Muscle of leg (tissue), 11 donors: Measurements from ENCODE around the gene TRPM1. TPM values are rescaled to one million over a fixed set of nuclear protein-coding genes. Genes with fewer than 3 reads are reported as not detected.
A peak's percentile ranks its signal among the peaks of the same experiment; 100 is the strongest.

Source experiments
- DNase-seq: peaks from one replicate; pipeline ENCODE4 v3.0.0; 2013
- H3K27ac ChIP-seq: one replicate; pipeline ENCODE4 v1.5.1; 2013; ENCODE audit warnings: mild to moderate bottlenecking, low read length, control low read depth
- H3K27me3 ChIP-seq: one replicate; pipeline ENCODE4 v1.6.1; 2013; ENCODE audit warnings: low read length; ENCODE audit not compliant: control insufficient read depth, insufficient read depth
- H3K36me3 ChIP-seq: one replicate; pipeline ENCODE4 v1.6.1; 2013; ENCODE audit warnings: low read length; ENCODE audit not compliant: control insufficient read depth, insufficient read depth
- H3K4me1 ChIP-seq: one replicate; pipeline ENCODE4 v1.6.1; 2013; ENCODE audit warnings: low read length; ENCODE audit not compliant: control insufficient read depth, insufficient read depth
- H3K4me3 ChIP-seq: one replicate; pipeline ENCODE4 v1.5.1; 2013; ENCODE audit warnings: low read length, control low read depth
- H3K9me3 ChIP-seq: replicated peaks from 2 replicates; pipeline ENCODE4 v1.6.1; 2013; ENCODE audit warnings: low read depth, low read length; ENCODE audit not compliant: control insufficient read depth
- WGBS: methylation state at CpG from one replicate; pipeline ENCODE4 v1.1.5; 2013; ENCODE audit warnings: missing lambda C conversion rate; ENCODE audit not compliant: insufficient coverage; 5-methylcytosine and 5-hydroxymethylcytosine counted together
- polyA plus RNA-seq, 8 donors: library from polyadenylated mRNA; unstranded; fragments of 120-200 nt; gene quantifications; one replicate each; pipeline versions ENCODE4 v1.2.1 to v1.2.3, GENCODE V29; 2013; ENCODE audit warnings: inconsistent platforms in 1 of 8, low replicate concordance in 1 of 8; ENCODE audit not compliant: insufficient read length in 8 of 8, insufficient read depth in 1 of 8
- total RNA-seq: library from RNA; stranded (reverse); fragments of 120-200 nt; gene quantifications from one replicate; pipeline ENCODE4 v1.2.4, GENCODE V29; 2013

The TRPM1 gene
- total and polyA plus RNA-seq, 9 donors: 0.08 to 0.71 (median 0.37) TPM; not detected in 6

DNA sequence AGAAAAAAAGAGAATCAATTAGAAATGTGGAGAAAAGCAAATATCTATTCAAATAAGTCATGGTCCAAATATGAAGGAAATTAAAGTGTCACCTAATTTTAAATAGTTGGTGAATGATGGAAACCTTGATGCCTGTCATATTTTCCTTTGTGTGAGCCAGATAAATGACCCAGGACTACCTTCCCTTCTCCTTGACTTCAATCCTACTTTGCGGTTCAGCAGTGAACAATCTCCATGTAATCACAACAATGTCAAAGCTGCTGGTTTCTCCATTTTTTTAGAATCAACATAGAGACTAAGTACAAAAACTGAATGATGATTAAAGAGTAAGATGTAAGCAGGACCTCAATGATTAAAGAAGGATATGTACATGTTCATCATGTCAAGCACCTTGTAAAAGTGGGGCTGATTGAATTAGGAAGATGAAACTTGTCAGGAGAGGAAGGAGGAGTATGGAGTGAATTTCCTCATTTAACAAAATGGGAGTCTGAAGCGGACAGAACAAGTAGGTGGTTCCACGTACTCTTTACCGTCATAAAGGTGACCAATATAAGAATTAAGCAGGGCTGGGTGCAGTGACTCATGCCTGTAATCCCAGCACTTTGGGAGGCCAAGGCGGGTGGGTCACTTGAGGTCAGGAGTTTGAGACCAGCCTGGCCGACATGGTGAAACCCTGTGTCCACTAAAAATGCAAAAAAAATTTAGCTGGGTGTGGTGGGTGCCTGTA lies 43.1 kb downstream of the TRPM1 start:
- no peak for DNase-seq
- no peak overlapping the region for H3K4me3 ChIP-seq
- no peak overlapping the region for H3K27ac ChIP-seq
- 79% methylated on average over 3 of the region's 6 CpGs for WGBS
- H3K36me3 ChIP-seq: no peaks in the 10 kb centered on the region
- no peaks in the 10 kb centered on the region for H3K4me1 ChIP-seq
- no peaks in the 10 kb centered on the region for H3K27me3 ChIP-seq
- H3K9me3 ChIP-seq: peaks cover 3% of the 10 kb centered on the region

DNA sequence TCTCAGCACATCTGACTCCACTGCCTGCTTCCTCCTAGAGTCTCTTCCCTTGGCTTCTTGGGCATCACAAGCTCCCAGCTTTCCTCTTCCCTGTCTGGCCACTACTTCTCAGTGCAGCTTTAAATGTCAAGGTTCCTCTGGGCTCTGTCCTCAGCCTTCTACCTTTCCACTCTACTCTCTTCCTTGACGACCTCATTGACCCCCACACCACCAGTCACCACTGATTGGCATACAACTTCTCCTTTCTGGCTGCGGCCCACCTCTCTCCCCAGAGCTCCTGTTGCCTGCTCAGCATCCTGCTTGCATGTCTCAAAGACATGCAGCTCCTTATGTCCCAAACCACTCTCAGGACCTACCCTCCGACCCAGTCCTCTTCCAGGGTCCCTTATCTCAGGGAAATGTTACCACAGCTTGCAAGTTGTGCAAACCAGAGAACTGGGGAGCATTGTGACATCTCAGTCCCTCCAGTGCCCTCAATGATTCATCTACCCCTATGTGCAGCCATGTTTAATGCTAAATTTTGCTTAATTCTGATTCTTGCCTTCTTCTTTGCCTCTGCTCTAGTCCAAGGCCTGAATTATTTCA lies 49.9 kb downstream of the TRPM1 start:
- Histone ChIP-seq H3K27me3 (no peaks in the 10 kb centered on the region), H3K4me1 (no peaks in the 10 kb centered on the region), H3K4me3 (no peak overlapping the region), H3K9me3 (no peaks in the 10 kb centered on the region), H3K27ac (no peak overlapping the region), H3K36me3 (no peaks in the 10 kb centered on the region)
- no peak for DNase-seq
- WGBS: 72% methylated on average over 3 of the region's 3 CpGs

DNA sequence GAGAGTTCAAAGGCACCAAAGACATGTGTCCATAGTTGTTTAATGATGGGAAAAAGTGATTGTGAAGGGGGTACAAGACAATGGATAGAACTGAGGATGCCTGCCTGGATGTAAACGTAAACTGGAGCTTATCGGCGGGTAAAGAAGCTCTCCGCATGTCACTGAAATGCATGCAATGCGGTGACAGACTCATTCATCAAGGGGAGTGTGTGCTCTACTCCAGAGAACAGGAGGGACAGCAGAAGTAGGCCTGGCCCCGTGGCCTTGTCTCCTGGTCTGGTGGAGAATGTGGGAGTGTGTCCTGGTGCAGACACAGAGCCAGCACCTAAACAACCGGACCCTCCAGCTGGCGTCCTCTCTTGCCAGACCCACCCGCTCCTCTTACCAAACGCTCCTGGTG lies 50.6 kb downstream of the TRPM1 start:
- no peaks in the 10 kb centered on the region for H3K4me1 ChIP-seq
- DNase-seq: no peak
- 80% methylated on average over 4 of the region's 10 CpGs for WGBS

DNA sequence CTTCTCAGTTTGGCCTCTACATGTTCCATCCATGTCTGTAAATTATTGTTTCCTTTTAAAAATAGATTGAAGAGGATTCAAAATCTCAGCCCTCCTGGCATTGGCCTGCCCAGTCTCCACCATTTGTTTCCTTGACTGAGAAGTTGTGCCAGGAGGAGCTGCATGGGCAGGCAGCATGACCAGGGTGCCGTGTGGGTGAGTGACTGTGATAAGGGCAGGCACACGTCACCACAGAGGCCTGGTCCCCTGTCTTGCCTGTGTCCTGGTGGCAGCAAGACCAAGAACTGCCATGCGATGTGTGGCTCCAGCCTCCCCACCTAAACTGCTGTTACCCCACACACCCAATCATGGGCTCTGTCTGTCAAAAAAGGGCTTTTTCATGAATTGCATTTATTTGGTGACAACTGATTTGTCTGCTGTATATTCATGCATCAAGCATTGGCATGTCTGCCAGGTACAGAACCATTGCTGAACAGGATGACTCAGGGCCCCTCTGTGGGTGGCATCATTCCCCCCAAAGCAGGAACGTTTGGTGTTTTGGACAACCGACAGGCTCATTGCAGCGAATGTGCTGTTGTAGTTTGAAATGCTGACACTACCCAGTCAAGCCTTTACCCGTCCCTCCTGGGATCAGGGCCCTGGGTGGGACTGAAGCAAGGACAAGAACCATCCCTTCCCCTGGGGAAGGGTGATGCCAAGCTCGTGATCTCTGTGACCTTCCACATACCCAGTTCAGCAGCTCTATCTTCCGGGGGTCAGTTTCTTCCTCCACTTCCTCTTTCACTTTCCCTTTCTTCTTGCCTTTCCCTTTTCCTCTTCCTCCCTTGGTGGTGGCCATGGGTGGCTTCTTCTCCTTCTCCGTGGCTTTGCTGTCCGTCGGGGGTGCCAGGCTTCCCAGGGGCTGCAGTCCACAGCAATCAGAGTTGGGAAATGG lies 51.6 kb downstream of the TRPM1 start:
- DNase-seq: peak; percentile 18
- no peaks in the 10 kb centered on the region for H3K36me3 ChIP-seq
- no peak overlapping the region for H3K4me3 ChIP-seq
- no peaks in the 10 kb centered on the region for H3K9me3 ChIP-seq
- H3K4me1 ChIP-seq: no peaks in the 10 kb centered on the region
- 76% methylated on average over 6 of the region's 12 CpGs for WGBS
- no peak overlapping the region for H3K27ac ChIP-seq
- no peaks in the 10 kb centered on the region for H3K27me3 ChIP-seq

More for the DNA sequence above, 50.6 kb downstream of the TRPM1 start:
- Histone ChIP-seq H3K27me3 (no peaks in the 10 kb centered on the region), H3K9me3 (no peaks in the 10 kb centered on the region), H3K36me3 (no peaks in the 10 kb centered on the region), H3K4me3 (no peak overlapping the region), H3K27ac (no peak overlapping the region)

DNA sequence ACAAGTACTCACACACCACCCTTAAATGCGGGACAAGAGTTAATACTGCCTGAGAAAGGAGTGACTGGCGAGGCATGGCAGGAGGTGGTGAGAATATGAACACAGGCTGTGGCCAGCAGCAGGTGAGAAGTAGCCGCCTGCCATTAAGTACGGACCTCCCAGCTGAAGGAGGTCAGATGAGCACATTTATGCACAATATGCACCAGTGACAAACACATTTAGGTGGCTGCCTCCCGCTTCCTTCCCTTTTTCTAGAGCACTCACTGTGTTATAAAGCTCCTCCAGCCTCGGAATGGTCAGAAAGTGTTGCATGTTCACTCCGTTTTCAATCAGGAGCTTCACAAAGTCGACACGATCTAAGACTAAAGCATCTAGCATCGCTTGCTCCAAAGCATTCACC lies 52.4 kb downstream of the TRPM1 start:
- H3K36me3 ChIP-seq: no peaks in the 10 kb centered on the region
- no peak overlapping the region for H3K4me3 ChIP-seq
- DNase-seq: no peak
- no peaks in the 10 kb centered on the region for H3K4me1 ChIP-seq
- H3K9me3 ChIP-seq: no peaks in the 10 kb centered on the region
- no peak overlapping the region for H3K27ac ChIP-seq
- no peaks in the 10 kb centered on the region for H3K27me3 ChIP-seq
- WGBS: 68% methylated on average over 6 of the region's 10 CpGs

DNA sequence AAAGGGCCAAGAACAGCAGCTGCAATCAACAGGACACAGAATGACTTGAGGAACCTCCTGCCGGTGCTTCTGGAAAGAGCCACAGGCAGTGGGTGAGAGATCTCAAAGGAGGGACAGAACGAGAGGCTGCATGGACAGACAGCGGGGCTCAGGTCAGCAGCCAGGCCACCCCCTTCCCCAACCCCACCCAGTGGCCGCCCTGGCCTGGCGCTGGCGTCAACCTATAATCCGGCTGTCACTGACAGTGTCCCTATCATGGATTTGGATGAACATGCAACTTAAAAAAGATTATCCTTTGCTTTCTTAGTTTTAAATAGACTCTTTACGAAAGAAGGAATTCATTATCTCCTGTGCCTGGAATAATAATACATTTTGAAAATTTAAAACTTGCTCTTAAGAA lies 54.1 kb downstream of the TRPM1 start:
- Histone ChIP-seq H3K4me3 (no peak overlapping the region), H3K9me3 (no peaks in the 10 kb centered on the region), H3K4me1 (no peaks in the 10 kb centered on the region), H3K27ac (no peak overlapping the region), H3K36me3 (no peaks in the 10 kb centered on the region), H3K27me3 (no peaks in the 10 kb centered on the region)
- WGBS: 80% methylated on average over 1 of the region's 8 CpGs
- no peak for DNase-seq

DNA sequence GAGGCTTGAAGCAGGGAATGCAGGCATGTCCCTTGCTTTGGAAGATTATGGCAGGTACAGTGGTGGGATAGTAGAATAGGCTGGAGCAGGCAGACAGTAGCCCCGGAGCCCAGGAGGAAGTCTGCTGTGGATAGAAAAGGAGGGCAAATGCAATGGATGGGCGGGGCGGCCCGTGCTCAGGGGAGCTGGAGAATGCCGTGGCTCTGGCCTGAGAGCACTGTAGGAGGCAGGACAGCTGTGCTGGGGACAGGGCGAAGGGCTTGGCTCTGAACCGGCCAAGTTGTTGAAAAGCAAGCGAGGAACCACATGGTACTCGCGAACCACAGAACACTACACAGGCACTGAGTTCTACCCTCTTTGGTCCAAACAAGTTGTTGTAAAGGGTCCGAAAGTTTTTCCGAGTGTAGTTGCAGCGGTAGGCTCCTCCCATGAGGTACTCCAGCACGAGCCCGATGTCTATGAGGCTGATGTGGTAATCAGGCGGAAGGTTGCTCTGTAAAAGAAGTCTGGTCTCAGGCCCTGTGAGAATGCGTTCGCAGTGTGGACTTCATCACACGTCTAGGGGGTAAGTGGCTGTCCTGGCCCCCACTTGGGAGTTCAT lies 54.7 kb downstream of the TRPM1 start:
- Histone ChIP-seq H3K27ac (no peak overlapping the region), H3K36me3 (no peaks in the 10 kb centered on the region), H3K4me1 (no peaks in the 10 kb centered on the region), H3K4me3 (no peak overlapping the region), H3K9me3 (no peaks in the 10 kb centered on the region), H3K27me3 (no peaks in the 10 kb centered on the region)
- 84% methylated on average over 19 of the region's 19 CpGs for WGBS
- no peak for DNase-seq

DNA sequence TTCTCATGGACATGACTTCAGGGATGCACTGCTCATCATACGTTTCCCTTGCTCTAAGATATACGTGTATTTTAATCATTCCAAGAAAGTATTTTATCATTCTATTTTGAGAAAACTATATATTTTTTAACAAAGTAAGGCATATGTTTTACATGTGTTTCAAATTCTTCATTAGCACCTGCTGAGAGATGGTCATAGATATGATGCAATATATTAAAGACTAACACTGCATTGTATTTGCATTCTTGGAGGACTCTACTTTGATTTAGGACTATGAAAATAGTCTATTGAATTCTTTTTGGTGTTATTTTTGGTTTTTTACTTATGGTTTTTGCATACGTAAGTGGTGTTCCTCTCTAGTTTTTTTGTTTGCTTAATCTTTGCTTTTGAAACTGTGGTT lies 55.9 kb downstream of the TRPM1 start:
- H3K9me3 ChIP-seq: no peaks in the 10 kb centered on the region
- no peaks in the 10 kb centered on the region for H3K36me3 ChIP-seq
- H3K27me3 ChIP-seq: no peaks in the 10 kb centered on the region
- DNase-seq: no peak
- no CpG with 5 or more reads among the region's 3 CpGs for WGBS
- no peak overlapping the region for H3K27ac ChIP-seq
- no peaks in the 10 kb centered on the region for H3K4me1 ChIP-seq
- no peak overlapping the region for H3K4me3 ChIP-seq

DNA sequence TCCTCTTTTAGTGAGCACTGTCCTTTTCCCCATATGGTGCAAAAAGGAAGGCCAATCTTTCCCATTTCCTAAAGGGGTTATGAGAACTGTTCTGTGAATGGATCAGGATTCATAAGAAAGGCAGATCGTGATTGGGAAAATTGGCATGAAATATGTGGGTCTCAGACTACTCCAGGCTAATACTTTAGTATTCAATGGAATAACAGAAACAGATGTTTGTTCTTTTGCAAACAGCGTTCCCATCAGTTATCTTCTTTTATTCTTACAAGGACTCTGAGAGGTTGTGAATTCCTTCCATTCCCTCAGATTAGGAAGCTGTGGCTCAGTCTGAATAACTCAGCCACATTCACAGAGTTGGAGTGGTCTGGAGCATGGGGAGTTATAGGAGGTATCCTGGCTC lies 58.8 kb downstream of the TRPM1 start:
- H3K4me3 ChIP-seq: no peak overlapping the region
- no CpG with 5 or more reads among the region's 2 CpGs for WGBS

DNA sequence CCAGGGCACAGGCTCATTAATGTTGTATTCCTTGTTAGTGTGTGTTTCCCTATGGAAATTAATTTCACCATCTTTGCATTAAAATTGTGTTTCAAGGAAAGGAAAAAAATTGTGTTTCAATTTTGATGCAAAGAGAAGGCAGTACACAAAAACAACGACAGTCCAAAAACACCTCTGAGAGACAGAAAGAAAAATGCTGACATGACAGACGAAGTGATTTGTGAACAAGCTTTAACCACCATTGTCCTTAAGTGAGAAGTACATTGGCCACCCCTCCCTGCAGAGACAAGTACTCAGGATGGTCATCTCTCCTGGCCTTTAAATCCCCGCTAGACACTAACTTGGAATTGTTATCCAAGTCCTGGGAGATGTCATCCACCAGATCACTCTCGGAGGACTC lies 59.9 kb downstream of the TRPM1 start:
- 88% methylated on average over 4 of the region's 4 CpGs for WGBS
- no peak overlapping the region for H3K27ac ChIP-seq
- no peak overlapping the region for H3K4me3 ChIP-seq
- H3K4me1 ChIP-seq: no peaks in the 10 kb centered on the region
- H3K27me3 ChIP-seq: no peaks in the 10 kb centered on the region
- no peaks in the 10 kb centered on the region for H3K36me3 ChIP-seq
- H3K9me3 ChIP-seq: no peaks in the 10 kb centered on the region
- no peak for DNase-seq

More for the DNA sequence above, 58.8 kb downstream of the TRPM1 start:
- no peak for DNase-seq
- Histone ChIP-seq H3K4me1 (no peaks in the 10 kb centered on the region), H3K9me3 (no peaks in the 10 kb centered on the region), H3K27me3 (no peaks in the 10 kb centered on the region), H3K27ac (no peak overlapping the region), H3K36me3 (no peaks in the 10 kb centered on the region)
